ENCODE measurements around the gene KIAA0232.

The KIAA0232 gene

DNA sequence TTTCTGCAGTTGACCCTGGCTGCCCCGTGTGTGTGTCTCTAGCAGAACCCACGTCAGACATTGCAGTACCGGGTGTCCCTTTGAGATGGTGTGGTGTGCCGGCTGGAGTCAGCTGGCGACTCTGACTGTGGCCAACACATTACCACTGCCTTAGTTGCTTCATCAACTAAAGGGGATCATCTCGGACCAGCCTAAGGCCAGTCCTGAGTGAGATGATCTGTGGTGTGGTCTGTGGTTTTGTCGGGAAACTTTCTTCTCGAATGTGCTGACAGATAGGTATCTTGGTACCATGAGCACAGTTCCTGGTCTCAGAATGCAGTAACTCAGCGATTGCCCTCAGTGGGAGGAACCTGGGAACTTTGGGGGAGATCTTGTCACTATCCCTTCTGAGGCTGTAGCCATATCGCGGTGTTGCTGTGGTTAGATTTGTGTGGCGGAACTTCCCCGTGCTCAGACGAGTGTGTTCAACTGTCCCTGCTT is 142.9 kb downstream of the KIAA0232 start:
- Histone ChIP-seq H3K27ac (no peak overlapping the region), H3K9ac (no peak overlapping the region), H3K27me3 (ENCODE audit: control insufficient read depth, insufficient read depth, low read length) (no peaks in the 10 kb centered on the region), H3K4me1 (no peaks in the 10 kb centered on the region), H3K4me2 (ENCODE audit: low read length) (no peak overlapping the region), H3K4me3 (ENCODE audit: low read depth, low read length) (no peak overlapping the region), H3K36me3 (ENCODE audit: control insufficient read depth, insufficient read depth, low read length) (no peaks in the 10 kb centered on the region), H3K79me2 (peaks cover 9% of the 10 kb centered on the region), H2AFZ (no peak overlapping the region), H3K9me3 (ENCODE audit: control insufficient read depth, low read length) (no peaks in the 10 kb centered on the region)
- TF ChIP-seq, protein P1, sequence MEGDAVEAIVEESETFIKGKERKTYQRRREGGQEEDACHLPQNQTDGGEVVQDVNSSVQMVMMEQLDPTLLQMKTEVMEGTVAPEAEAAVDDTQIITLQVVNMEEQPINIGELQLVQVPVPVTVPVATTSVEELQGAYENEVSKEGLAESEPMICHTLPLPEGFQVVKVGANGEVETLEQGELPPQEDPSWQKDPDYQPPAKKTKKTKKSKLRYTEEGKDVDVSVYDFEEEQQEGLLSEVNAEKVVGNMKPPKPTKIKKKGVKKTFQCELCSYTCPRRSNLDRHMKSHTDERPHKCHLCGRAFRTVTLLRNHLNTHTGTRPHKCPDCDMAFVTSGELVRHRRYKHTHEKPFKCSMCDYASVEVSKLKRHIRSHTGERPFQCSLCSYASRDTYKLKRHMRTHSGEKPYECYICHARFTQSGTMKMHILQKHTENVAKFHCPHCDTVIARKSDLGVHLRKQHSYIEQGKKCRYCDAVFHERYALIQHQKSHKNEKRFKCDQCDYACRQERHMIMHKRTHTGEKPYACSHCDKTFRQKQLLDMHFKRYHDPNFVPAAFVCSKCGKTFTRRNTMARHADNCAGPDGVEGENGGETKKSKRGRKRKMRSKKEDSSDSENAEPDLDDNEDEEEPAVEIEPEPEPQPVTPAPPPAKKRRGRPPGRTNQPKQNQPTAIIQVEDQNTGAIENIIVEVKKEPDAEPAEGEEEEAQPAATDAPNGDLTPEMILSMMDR (IDR thresholded peaks at IDR 0.05), result no peak

DNA sequence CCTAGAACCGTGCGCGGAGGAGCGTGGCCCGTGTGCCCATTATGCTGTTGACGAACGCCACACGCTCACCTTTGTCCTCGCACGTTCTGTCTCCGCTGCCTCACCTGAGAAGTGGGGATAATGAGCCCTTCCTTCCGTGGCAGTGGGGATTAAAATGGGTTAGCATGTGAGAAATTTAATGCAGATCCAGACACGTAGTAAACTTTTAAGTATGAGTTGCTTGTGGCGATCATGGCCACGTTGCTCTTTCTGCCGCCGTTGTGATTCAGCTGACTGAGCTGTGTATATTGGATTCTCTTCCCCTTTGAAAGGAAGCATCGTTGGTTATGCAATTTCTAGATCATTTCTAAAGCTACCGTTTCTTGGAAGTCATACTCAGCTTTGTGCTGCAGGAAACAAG is 143.6 kb downstream of the KIAA0232 start:
- Histone ChIP-seq H3K9ac (no peak overlapping the region), H3K79me2 (peaks cover 9% of the 10 kb centered on the region), H3K36me3 (ENCODE audit: control insufficient read depth, insufficient read depth, low read length) (no peaks in the 10 kb centered on the region), H3K9me3 (ENCODE audit: control insufficient read depth, low read length) (no peaks in the 10 kb centered on the region), H3K27ac (no peak overlapping the region), H3K4me3 (ENCODE audit: low read depth, low read length) (no peak overlapping the region), H3K4me2 (ENCODE audit: low read length) (peak overlapping the region; percentile 65), H3K4me1 (no peaks in the 10 kb centered on the region), H3K27me3 (ENCODE audit: control insufficient read depth, insufficient read depth, low read length) (no peaks in the 10 kb centered on the region), H2AFZ (no peak overlapping the region)
- TF ChIP-seq, protein P1 (IDR thresholded peaks at IDR 0.05), result no peak

DNA sequence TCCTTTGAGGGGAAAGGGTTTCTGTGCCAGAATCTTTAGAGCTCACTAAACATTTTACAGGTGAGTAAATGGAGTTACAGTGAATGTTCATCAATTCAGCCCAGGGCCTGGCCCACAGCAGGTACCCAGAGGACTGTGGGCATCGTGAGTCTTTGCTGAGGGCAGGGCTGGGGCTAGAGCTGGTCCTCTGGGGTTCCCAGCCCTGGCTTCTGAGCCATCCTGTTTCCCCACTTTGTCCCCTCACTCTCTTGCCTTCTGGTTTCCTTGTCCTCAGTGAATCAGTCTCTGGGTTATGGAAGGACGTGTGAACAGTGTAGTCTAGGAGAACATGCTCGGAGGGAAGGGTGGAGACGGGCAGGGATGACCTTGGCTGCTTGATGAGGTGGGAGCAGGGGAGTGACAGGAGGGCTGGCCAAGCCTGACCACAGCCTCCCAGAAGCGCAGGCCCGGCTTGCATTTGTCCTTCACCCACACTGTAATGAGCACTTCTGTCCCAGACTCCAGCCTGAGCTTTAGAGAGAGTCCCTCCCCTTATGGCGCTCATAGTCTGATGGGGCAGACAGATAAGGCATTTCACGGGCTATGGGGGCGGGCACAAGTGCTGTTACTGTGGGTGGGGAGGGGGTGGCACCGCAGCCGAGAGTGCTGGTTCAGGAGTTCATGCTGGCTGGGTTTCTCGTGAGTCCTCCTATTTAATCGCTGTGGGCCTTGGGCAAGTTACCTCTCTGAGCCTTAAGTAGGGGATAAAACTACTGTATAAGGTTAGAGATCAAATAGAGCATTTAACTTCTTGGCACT is 144.4 kb downstream of the KIAA0232 start:
- TF ChIP-seq, protein P1 (IDR thresholded peaks at IDR 0.05), result no peak
- H3K4me3 ChIP-seq (ENCODE audit: low read depth, low read length), result no peak overlapping the region
- no peaks in the 10 kb centered on the region for H3K27me3 ChIP-seq (ENCODE audit: control insufficient read depth, insufficient read depth, low read length)
- no peaks in the 10 kb centered on the region for H3K4me1 ChIP-seq
- H3K4me2 ChIP-seq (ENCODE audit: low read length), result peak overlapping the region; percentile 65
- H2AFZ ChIP-seq, result no peak overlapping the region
- H3K9ac ChIP-seq, result no peak overlapping the region
- H3K36me3 ChIP-seq (ENCODE audit: control insufficient read depth, insufficient read depth, low read length), result no peaks in the 10 kb centered on the region
- H3K9me3 ChIP-seq (ENCODE audit: control insufficient read depth, low read length), result no peaks in the 10 kb centered on the region
- H3K27ac ChIP-seq, result peak overlapping the region; percentile 66
- peaks cover 9% of the 10 kb centered on the region for H3K79me2 ChIP-seq

DNA sequence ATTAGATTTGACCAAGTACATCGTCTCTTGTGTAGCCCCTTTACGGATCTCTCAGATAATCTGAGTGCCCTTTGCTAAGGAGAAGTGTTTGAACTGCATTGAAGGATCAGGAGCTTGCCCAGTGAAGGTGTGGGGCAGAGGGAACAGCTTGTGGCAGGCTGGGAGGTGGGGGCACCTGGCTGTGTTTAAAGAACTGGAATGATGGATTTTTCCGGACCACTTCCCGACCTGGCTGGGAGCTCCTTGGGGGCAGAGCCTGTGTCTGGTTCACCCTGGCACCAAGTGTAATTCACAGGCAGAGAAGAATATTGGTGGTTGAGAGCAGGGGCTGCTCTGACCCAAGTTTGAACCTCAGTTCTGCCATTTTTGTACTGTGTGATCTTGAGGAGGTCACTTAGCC is 145.6 kb downstream of the KIAA0232 start:
- H3K27me3 ChIP-seq (ENCODE audit: control insufficient read depth, insufficient read depth, low read length), result no peaks in the 10 kb centered on the region
- H3K4me2 ChIP-seq (ENCODE audit: low read length), result no peak overlapping the region
- TF ChIP-seq, protein P1 (IDR thresholded peaks at IDR 0.05), result no peak
- peaks cover 13% of the 10 kb centered on the region for H3K79me2 ChIP-seq
- no peak overlapping the region for H3K4me3 ChIP-seq (ENCODE audit: low read depth, low read length)
- no peaks in the 10 kb centered on the region for H3K36me3 ChIP-seq (ENCODE audit: control insufficient read depth, insufficient read depth, low read length)
- no peak overlapping the region for H2AFZ ChIP-seq
- H3K27ac ChIP-seq, result no peak overlapping the region
- no peaks in the 10 kb centered on the region for H3K9me3 ChIP-seq (ENCODE audit: control insufficient read depth, low read length)
- H3K4me1 ChIP-seq, result no peaks in the 10 kb centered on the region
- no peak overlapping the region for H3K9ac ChIP-seq

All from parathyroid adenoma (tissue), 2 donors.